NB4 (cell line): ENCODE data around the gene SLIT1.

Experiments used
- CTCF ChIP-seq: IDR thresholded peaks from one replicate; pipeline ENCODE4 v1.5.1; 2012; ENCODE audit warnings: low read depth, low read length
- MYC ChIP-seq: IDR thresholded peaks from 2 replicates; pipeline ENCODE4 v1.6.1; 2011; ENCODE audit warnings: low read depth, low read length
- POLR2A ChIP-seq: IDR thresholded peaks from 2 replicates; pipeline ENCODE4 v1.6.1; 2011; ENCODE audit warnings: mild to moderate bottlenecking; ENCODE audit not compliant: insufficient read length; ENCODE audit errors: extremely low read depth

- TF ChIP-seq CTCF (no peak), MYC (no peak; the same call in 1 of the 2 replicates), POLR2A (no peak)
Measured at GRCh38 chr10:97195706-97196222, 10.0 kb upstream of the SLIT1 start.
